ENCODE measurements around the gene DOCK9.

DNA sequence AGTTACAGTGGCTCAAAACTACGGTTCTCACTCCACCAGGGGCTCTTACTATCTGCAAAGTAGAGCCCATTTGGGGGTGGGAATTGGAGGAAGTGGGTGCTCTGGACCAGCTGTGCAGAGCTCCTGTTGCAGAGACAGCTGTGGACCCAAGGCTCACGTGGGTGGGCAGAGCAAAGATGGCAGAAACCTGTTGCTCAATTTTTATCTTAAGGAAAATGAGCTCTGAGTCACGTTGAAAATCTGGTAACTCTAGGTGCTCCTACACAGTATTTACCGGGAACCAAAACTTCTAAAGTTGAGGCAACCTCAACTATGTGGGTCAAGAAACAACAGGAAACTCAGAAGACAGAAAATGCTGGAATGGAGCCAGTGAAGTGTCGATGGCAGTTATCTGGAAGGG lies 195.2 kb downstream of the DOCK9 start:
- TF ChIP-seq, protein P1, sequence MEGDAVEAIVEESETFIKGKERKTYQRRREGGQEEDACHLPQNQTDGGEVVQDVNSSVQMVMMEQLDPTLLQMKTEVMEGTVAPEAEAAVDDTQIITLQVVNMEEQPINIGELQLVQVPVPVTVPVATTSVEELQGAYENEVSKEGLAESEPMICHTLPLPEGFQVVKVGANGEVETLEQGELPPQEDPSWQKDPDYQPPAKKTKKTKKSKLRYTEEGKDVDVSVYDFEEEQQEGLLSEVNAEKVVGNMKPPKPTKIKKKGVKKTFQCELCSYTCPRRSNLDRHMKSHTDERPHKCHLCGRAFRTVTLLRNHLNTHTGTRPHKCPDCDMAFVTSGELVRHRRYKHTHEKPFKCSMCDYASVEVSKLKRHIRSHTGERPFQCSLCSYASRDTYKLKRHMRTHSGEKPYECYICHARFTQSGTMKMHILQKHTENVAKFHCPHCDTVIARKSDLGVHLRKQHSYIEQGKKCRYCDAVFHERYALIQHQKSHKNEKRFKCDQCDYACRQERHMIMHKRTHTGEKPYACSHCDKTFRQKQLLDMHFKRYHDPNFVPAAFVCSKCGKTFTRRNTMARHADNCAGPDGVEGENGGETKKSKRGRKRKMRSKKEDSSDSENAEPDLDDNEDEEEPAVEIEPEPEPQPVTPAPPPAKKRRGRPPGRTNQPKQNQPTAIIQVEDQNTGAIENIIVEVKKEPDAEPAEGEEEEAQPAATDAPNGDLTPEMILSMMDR (IDR thresholded peaks at IDR 0.05; ENCODE audit: insufficient read depth, low read depth, low read length) = no peak
- no peak for TF ChIP-seq EZH2 (IDR thresholded peaks at IDR 0.05; ENCODE audit: insufficient read depth, low read length)
